K562 (cell line): Measurements from ENCODE around the gene TBP. TPM values are rescaled to one million over a fixed set of nuclear protein-coding genes. Genes with fewer than 3 reads are reported as not detected.
A peak's percentile ranks its signal among the peaks of the same experiment; 100 is the strongest.

Source experiments
- ASH1L ChIP-seq: fragments of 450-650 bp; IDR thresholded peaks from 2 replicates; pipeline ENCODE4 v1.6.1; 2018; ENCODE audit warnings: borderline replicate concordance, mild to moderate bottlenecking, low read depth; ENCODE audit not compliant: partially characterized antibody
- DMBX1 ChIP-seq: fragments of 250-450 bp; sonication (Bioruptor Pico); IDR thresholded peaks from 2 replicates; pipeline ENCODE4 v1.8.0; 2022; ENCODE audit warnings: inconsistent platforms, mild to moderate bottlenecking, moderate library complexity, borderline replicate concordance
- ELF4 ChIP-seq: fragments of 450-650 bp; formaldehyde crosslinking; IDR thresholded peaks from 2 replicates; pipeline ENCODE4 v1.4.0; 2022; ENCODE audit warnings: missing genetic modification characterization
- ETV1 ChIP-seq: fragments of 450-650 bp; conservative IDR thresholded peaks from 2 replicates; pipeline ENCODE4 v1.6.1; 2016; ENCODE audit warnings: missing genetic modification characterization, control low read depth, low read depth, missing compliant biosample characterization
- ID3 ChIP-seq, 2 experiments: fragments of 250-450 bp in 1 of 2; fragments of 450-650 bp in 1 of 2; sonication (Bioruptor Pico) in 1 of 2; IDR thresholded peaks; 2 replicates each; pipeline versions ENCODE4 v1.6.1 to v1.8.0; 2016 to 2021; ENCODE audit warnings: mild to moderate bottlenecking in 2 of 2, moderate library complexity in 2 of 2, missing compliant biosample characterization in 1 of 2, missing genetic modification characterization in 1 of 2
- MCM7 ChIP-seq, 2 experiments: fragments of 450-650 bp; IDR thresholded peaks; 2 replicates each; pipeline ENCODE4 v1.6.1; 2016 to 2018
- NEUROD1 ChIP-seq: fragments of 150-350 bp; IDR thresholded peaks from 2 replicates; pipeline ENCODE4 v1.6.1; 2014; ENCODE audit warnings: borderline replicate concordance, low read length, low read depth; ENCODE audit not compliant: partially characterized antibody
- SRSF7 ChIP-seq: fragments of 200-400 bp; formaldehyde crosslinking; optimal IDR thresholded peaks from 2 replicates; pipeline ENCODE3; 2017; ENCODE audit warnings: mild to moderate bottlenecking, low read depth, low read length
- ZFP91 ChIP-seq: sonication (generic); formaldehyde crosslinking; IDR thresholded peaks from 2 replicates; pipeline ENCODE4 v1.8.0; 2022; ENCODE audit warnings: mild to moderate bottlenecking, missing genetic modification reagents
- ZNF140 ChIP-seq: fragments of 250-450 bp; sonication (Bioruptor Pico); IDR thresholded peaks from 2 replicates; pipeline ENCODE4 v1.8.0; 2021; ENCODE audit warnings: moderate library complexity, mild to moderate bottlenecking, inconsistent platforms
- ZNF639 ChIP-seq, 2 experiments: fragments of 200-800 bp in 1 of 2; sonication (Bioruptor generic) in 1 of 2; sonication (generic) in 1 of 2; formaldehyde crosslinking in 1 of 2; IDR thresholded peaks in 1 of 2; conservative IDR thresholded peaks in 1 of 2; 2 replicates each; pipeline versions ENCODE4 v1.5.0 to v1.6.1; 2016 to 2020; ENCODE audit warnings: missing compliant biosample characterization in 1 of 2, missing genetic modification characterization in 1 of 2, missing genetic modification reagents in 1 of 2
- polyA plus RNA-seq, 8 experiments: library from polyadenylated mRNA; depleted of rRNA in 4 of 8; stranded (reverse) in 5 of 8; unstranded in 3 of 8; fragments of >200 nt; fragmentation: Nextera tagmentation in 2 of 8; fragmentation: Illumina TruSeq in 1 of 8; extraction: Ambion mirVana in 2 of 8; extraction: Trizol in 1 of 8; gene quantifications; 2 replicates each; pipeline versions ENCODE4 v1.2.1 to v1.2.3, GENCODE V29; 2011 to 2014; ENCODE audit warnings: inconsistent platforms in 1 of 8, missing spikeins in 1 of 8
- total RNA-seq, 7 experiments: library from RNA; depleted of rRNA in 6 of 7; stranded (reverse); fragments of >200 nt in 6 of 7; fragmentation: Illumina TruSeq in 2 of 7; extraction: Trizol in 2 of 7; gene quantifications; 2 replicates each; pipeline versions ENCODE4 v1.2.1 to v1.2.3, GENCODE V29; 2011 to 2021; ENCODE audit warnings: low replicate concordance in 1 of 7

TBP gene
- total and polyA plus RNA-seq, 9 of the 15 experiments (the other 6 are each of a cell fraction or from before 2014, with no cell fraction given) = 28.5 to 86.1 (median 39.5) TPM

- no peak for TF ChIP-seq ZNF639 (CRISPR knock-in tag; conservative IDR thresholded peaks at IDR 0.05 in 1 of 2, IDR thresholded peaks at IDR 0.05 in 1 of 2)
- TF ChIP-seq ZFP91 (CRISPR knock-in tag) = no peak
- TF ChIP-seq ELF4 (CRISPR knock-in tag) = peak; percentile 21; the same call in 1 of the 2 replicates
- TF ChIP-seq ZNF140 (CRISPR knock-in tag) = no peak
- no peak for TF ChIP-seq ETV1 (tag)
- TF ChIP-seq SRSF7 = no peak
- no peak for TF ChIP-seq DMBX1 (CRISPR knock-in tag)
- TF ChIP-seq NEUROD1 = no peak
- no peak for TF ChIP-seq ID3 (CRISPR knock-in tag; IDR thresholded peaks at IDR 0.05)
- no peak for TF ChIP-seq ID3 (tag; IDR thresholded peaks at IDR 0.05)
- 0 out of 4 replicates have a peak, but pooled peaks of 1 of the 2 experiments have one; percentile 30 for TF ChIP-seq MCM7 (IDR thresholded peaks at IDR 0.05)
- TF ChIP-seq ASH1L = no peak
Observed at GRCh38 chr6:170597278-170597677, 43.1 kb downstream of the TBP start (continued).
